GM19099 (cell line): Measurements from ENCODE around the gene POLRMT.

Experiments used
- POLR2A ChIP-seq: IDR thresholded peaks from 3 replicates; pipeline ENCODE4 v1.6.1; 2011; ENCODE audit warnings: low read depth; ENCODE audit not compliant: insufficient read length; ENCODE audit errors: extremely low read depth

The POLRMT gene

GRCh38 chr19:588093-588740 is 45.1 kb downstream of the POLRMT start:
- TF ChIP-seq POLR2A, result no peak

GRCh38 chr19:585551-586110 is 47.7 kb downstream of the POLRMT start:
- TF ChIP-seq POLR2A, result no peak

DNA sequence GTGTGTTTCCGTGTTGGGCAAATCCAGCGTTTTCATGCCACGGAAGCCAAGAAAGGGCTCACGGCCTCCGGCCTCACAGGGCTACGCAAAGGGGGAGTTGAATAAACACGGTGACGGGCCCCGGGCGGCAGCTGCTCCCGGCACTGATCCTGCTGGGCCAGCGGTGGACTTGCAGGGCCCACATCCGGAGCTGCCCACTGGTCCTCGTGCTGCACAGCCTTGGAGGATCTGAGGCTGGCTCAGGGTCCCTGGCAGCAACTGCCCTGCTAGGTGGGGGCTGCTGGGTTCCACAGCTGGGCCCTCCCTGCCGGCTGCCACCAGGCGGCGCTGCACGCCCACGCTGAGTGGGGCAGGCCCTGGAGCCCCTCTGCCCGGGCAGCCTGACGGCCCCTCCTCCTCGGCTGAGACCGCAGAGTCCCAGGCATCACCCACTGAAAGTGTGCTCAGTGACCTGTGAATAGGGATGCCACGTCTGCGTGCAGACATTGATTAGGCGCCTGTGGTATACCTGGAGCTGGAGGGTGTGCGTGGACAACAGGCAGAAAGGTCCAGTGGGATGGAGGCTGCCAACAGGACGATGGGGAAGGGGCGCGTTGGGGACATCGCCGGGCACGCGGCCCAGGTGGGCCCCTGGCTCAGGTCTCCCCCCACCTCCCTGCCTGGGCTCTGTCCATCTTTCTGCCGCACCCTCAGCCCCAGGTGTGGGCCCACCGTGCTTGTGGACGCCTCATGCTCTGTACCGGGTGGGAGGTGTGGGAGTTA is 48.9 kb downstream of the POLRMT start:
- no peak for TF ChIP-seq POLR2A

DNA sequence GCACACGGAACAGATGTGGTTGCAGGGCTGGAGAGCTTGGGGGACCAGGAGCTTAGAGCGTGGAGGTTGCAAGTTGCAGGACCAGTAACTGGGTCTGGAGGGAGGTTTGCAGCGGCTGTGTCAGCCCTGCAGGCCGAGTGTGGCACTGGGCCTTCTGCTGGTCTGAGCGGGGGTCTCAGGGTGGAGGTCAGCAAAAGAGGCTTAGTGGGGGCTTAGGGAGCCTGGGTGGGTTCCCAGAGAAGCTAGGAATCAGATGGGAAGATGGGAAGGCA is 49.4 kb downstream of the POLRMT start:
- no peak for TF ChIP-seq POLR2A

DNA sequence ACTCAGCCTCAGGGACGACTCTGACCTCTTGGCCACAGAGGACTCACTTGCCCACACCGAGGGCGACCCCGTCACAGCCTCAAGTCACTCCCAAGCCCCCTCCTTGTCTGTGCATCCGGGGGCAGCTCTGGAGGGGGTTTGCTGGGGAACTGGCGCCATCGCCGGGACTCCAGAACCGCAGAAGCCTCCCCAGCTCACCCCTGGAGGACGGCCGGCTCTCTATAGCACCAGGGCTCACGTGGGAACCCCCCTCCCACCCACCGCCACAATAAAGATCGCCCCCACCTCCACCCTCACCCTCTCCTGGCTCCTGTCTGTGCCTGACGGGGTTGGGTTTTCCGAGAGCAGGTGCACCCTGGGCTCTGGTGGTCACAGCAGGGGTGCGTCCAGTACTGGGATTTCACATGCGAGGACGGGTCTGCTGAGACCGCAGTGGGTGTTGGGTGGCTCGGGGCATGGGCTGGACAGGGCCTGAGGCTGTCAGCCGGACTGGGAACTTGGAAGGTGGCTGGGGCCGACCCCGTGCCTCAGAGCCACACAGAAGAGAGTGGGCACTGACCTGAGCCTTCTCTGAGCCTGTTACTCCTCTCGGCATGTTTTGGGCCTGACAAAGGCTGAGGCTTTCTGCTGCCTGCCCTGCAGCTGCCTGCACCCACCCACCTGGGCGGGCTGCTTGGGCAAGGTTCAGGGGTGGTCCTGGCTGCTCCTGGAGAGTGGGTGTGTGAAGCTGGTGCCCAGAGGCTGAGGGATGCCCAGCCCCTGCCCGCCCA is 50.0 kb downstream of the POLRMT start:
- no peak for TF ChIP-seq POLR2A

DNA sequence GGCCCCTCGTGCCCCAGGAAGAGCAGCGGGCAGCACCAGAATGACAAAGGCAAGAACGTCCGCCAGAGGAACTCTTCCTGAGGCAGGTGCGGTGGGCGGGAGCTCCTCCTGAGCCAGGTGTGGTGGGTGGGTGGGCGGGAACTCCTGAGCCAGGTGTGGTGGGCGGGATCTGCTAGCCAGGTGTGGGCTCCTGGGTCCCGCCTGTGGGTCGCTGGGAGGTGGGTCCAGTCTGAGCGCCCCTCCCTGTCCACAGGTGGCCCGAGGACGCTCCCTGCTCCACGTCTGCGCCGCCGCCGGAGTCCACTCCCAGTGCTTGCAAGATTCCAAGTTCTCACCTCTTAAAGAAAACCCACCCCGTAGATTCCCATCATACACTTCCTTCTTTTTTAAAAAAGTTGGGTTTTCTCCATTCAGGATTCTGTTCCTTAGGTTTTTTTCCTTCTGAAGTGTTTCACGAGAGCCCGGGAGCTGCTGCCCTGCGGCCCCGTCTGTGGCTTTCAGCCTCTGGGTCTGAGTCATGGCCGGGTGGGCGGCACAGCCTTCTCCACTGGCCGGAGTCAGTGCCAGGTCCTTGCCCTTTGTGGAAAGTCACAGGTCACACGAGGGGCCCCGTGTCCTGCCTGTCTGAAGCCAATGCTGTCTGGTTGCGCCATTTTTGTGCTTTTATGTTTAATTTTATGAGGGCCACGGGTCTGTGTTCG is 50.7 kb downstream of the POLRMT start:
- TF ChIP-seq POLR2A, result no peak

- no peak for TF ChIP-seq POLR2A
Observed at GRCh38 chr19:581399-582111, 51.8 kb downstream of the POLRMT start.

DNA sequence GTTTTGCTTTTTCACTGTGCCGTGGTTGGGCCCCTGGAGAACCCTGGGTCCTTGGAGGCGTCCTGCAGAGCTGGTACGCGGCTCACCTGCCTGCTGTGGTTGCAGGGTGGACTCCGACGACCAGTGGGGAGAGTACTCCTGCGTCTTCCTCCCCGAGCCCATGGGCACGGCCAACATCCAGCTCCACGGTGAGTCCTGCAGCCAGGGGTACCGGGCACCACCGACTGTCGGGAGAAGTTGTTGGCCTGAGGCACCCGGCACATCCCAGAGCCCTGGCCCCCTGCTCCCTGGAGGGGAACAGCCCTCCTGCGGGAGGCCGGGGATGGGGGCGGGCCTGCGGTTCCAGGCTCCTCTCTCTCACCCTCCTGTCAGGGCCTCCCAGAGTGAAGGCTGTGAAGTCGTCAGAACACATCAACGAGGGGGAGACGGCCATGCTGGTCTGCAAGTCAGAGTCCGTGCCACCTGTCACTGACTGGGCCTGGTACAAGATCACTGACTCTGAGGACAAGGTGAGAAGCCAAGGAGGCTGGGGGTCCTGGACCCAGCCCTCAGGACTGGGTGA is 53.0 kb downstream of the POLRMT start:
- TF ChIP-seq POLR2A, result no peak

DNA sequence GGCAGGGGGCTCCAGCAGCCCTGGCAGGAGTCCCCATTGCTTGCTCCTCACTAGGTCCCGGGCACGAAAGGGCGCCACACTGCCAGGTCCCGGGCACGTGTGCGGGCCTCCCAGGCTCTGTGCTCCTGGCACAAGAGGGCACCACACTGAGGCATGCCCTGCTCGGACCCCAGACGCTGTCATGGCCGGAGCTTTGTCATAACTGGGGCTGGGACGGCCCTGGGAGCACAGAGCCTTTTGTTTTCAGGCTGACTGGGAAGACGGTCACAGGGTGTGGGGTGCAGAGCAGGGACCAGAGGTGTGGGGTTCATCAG is 53.5 kb downstream of the POLRMT start:
- TF ChIP-seq POLR2A, result no peak

DNA sequence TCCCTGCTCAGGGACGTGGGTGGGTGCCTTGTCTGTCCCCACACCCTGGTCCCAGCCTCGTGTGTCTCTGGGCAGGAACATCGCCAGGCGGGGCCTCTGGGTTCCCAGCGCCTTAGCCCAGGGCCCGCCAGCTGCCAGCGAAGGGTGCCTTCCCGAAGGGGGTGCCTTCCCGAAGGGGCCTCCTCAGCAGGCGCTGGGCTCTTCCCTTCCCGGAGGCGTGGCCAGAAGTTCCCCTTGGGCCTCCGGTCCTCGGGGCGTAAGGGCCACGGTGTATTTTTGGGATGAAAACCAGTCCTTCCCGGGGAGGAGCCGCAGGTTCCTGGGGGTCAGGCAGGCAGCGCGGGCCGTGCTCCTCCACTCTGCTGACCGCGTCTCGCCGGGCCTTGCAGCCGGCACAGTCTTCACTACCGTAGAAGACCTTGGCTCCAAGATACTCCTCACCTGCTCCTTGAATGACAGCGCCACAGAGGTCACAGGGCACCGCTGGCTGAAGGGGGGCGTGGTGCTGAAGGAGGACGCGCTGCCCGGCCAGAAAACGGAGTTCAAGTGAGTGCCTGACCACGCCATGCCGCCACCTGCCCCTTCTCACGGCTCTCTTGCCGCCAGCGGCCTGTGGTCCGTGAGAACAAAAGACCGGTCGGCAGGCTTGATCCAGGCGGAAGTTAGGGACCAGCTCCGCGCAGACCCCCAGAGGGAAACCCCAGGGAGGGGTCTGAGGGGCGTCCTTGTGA is 54.1 kb downstream of the POLRMT start:
- TF ChIP-seq POLR2A, result no peak

GRCh38 chr19:577439-578392 is 55.6 kb downstream of the POLRMT start:
- no peak for TF ChIP-seq POLR2A

- TF ChIP-seq POLR2A, result no peak
Observed at GRCh38 chr19:576768-577438, 56.4 kb downstream of the POLRMT start.
